HEK293 (cell line): ENCODE measurements around the gene C1orf115.

Experiments
- CTCF ChIA-PET: fragments of 350-600 bp; formaldehyde crosslinking; extraction: SDS; loops from one replicate; lab custom pipeline; 2021; ENCODE audit warnings: antibody characterized with exemption; lab: Yijun Ruan, JAX
- POLR2A ChIA-PET: fragments of 300-600 bp; formaldehyde crosslinking; extraction: SDS; loops from one replicate; lab custom pipeline; 2020; ENCODE audit warnings: antibody characterized with exemption, inconsistent platforms; lab: Yijun Ruan, JAX
- H3K27ac ChIP-seq: fragments of 200-500 bp; sonication (Bioruptor generic); 2 replicates; pipeline ENCODE4 v1.5.1; 2014; ENCODE audit warnings: low read depth, low read length, control low read depth, inconsistent platforms; ENCODE audit errors: extremely low read depth
- H3K36me3 ChIP-seq, 2 experiments: fragments of 200-500 bp in 1 of 2; sonication (Bioruptor generic) in 1 of 2; 1 replicate in 1 of 2; 2 replicates in 1 of 2; pipeline ENCODE4 v1.5.1; 2014 to 2017; ENCODE audit warnings: inconsistent platforms in 2 of 2, low read length in 2 of 2; ENCODE audit not compliant: control insufficient read depth in 2 of 2, insufficient read depth in 1 of 2
- H3K4me1 ChIP-seq: fragments of 200-500 bp; sonication (Bioruptor generic); 2 replicates; pipeline ENCODE4 v1.5.1; 2014; ENCODE audit warnings: mild to moderate bottlenecking, low read length, inconsistent platforms; ENCODE audit not compliant: control insufficient read depth, insufficient read depth
- H3K4me3 ChIP-seq: 2 replicates; pipeline ENCODE4 v1.5.1; 2011; ENCODE audit warnings: low read depth, mild to moderate bottlenecking, control low read depth, low read length, moderate library complexity
- H3K9me3 ChIP-seq: fragments of 200-500 bp; sonication (Bioruptor generic); 2 replicates; pipeline ENCODE4 v1.5.1; 2014; ENCODE audit warnings: low read depth, low read length, inconsistent platforms; ENCODE audit not compliant: control insufficient read depth, insufficient read depth
- PATZ1 ChIP-seq: fragments of 450-650 bp; formaldehyde crosslinking; IDR thresholded peaks from 2 replicates; pipeline ENCODE4 v1.5.1; 2016; ENCODE audit warnings: missing biosample characterization, missing genetic modification characterization
- TCF7L2 ChIP-seq: IDR thresholded peaks from 2 replicates; pipeline ENCODE4 v1.6.1; 2011; ENCODE audit warnings: low read depth, mild to moderate bottlenecking, inconsistent platforms, low read length, moderate library complexity, borderline replicate concordance
- ZBTB1 ChIP-seq: fragments of 450-650 bp; formaldehyde crosslinking; IDR thresholded peaks from 2 replicates; pipeline ENCODE4 v1.5.1; 2016; ENCODE audit warnings: missing biosample characterization, missing genetic modification characterization
- ZBTB48 ChIP-seq: fragments of 450-650 bp; formaldehyde crosslinking; IDR thresholded peaks from 2 replicates; pipeline ENCODE4 v1.5.1; 2016; ENCODE audit warnings: missing biosample characterization, missing genetic modification characterization
- ZNF114 ChIP-seq: fragments of 450-650 bp; formaldehyde crosslinking; IDR thresholded peaks from 2 replicates; pipeline ENCODE4 v1.5.0; 2017; ENCODE audit warnings: missing biosample characterization, missing genetic modification characterization
- ZNF132 ChIP-seq: fragments of 450-650 bp; formaldehyde crosslinking; IDR thresholded peaks from 2 replicates; pipeline ENCODE4 v1.5.1; 2017; ENCODE audit warnings: missing biosample characterization, missing genetic modification characterization, borderline replicate concordance
- ZNF248 ChIP-seq: fragments of 450-650 bp; formaldehyde crosslinking; IDR thresholded peaks from 2 replicates; pipeline ENCODE4 v1.5.1; 2017; ENCODE audit warnings: missing biosample characterization, missing genetic modification characterization
- ZNF354C ChIP-seq: fragments of 450-650 bp; formaldehyde crosslinking; IDR thresholded peaks from 2 replicates; pipeline ENCODE4 v1.5.1; 2016; ENCODE audit warnings: missing biosample characterization, missing genetic modification characterization, low read depth, borderline replicate concordance
- ZNF518A ChIP-seq: fragments of 450-650 bp; formaldehyde crosslinking; conservative IDR thresholded peaks from 2 replicates; pipeline ENCODE4 v1.5.1; 2016; ENCODE audit warnings: low read depth, missing biosample characterization, missing genetic modification characterization
- ZNF629 ChIP-seq: fragments of 450-650 bp; formaldehyde crosslinking; IDR thresholded peaks from 2 replicates; pipeline ENCODE4 v1.5.1; 2017; ENCODE audit warnings: missing biosample characterization, missing genetic modification characterization
- ZNF792 ChIP-seq: fragments of 450-650 bp; formaldehyde crosslinking; IDR thresholded peaks from 2 replicates; pipeline ENCODE4 v1.5.1; 2016; ENCODE audit warnings: missing biosample characterization, missing genetic modification characterization
- ZNF837 ChIP-seq: fragments of 450-650 bp; formaldehyde crosslinking; IDR thresholded peaks from 2 replicates; pipeline ENCODE4 v1.5.1; 2016; ENCODE audit warnings: missing biosample characterization, missing genetic modification characterization
- ZSCAN30 ChIP-seq: fragments of 450-650 bp; IDR thresholded peaks from 2 replicates; pipeline ENCODE4 v1.5.1; 2018; ENCODE audit warnings: missing biosample characterization, mild to moderate bottlenecking, missing genetic modification characterization, moderate library complexity
- TF ChIP-seq, protein P1 (sequence below): fragments of 450-650 bp; formaldehyde crosslinking; IDR thresholded peaks from 2 replicates; pipeline ENCODE4 v1.5.1; 2016; ENCODE audit warnings: missing biosample characterization, missing genetic modification characterization, low read depth
- TF ChIP-seq, protein P2 (sequence below): sonication (generic); formaldehyde crosslinking; IDR thresholded peaks from 2 replicates; pipeline ENCODE4 v1.8.1; 2022; ENCODE audit warnings: mild to moderate bottlenecking, moderate library complexity, missing genetic modification reagents
- TF ChIP-seq, protein P3 (sequence below): fragments of 450-650 bp; formaldehyde crosslinking; IDR thresholded peaks from 2 replicates; pipeline ENCODE4 v1.5.1; 2017; ENCODE audit warnings: missing biosample characterization, missing genetic modification characterization
- TF ChIP-seq, protein P4 (sequence below): fragments of 450-650 bp; formaldehyde crosslinking; IDR thresholded peaks from 2 replicates; pipeline ENCODE4 v1.5.1; 2016; ENCODE audit warnings: missing biosample characterization, missing genetic modification characterization, borderline replicate concordance

Gene C1orf115

GRCh38 chr1:220655961-220656740, 34.0 kb upstream of the C1orf115 start (continued):
- no peak for TF ChIP-seq ZNF629 (tag by site-specific recombination)
- TF ChIP-seq, protein P1, sequence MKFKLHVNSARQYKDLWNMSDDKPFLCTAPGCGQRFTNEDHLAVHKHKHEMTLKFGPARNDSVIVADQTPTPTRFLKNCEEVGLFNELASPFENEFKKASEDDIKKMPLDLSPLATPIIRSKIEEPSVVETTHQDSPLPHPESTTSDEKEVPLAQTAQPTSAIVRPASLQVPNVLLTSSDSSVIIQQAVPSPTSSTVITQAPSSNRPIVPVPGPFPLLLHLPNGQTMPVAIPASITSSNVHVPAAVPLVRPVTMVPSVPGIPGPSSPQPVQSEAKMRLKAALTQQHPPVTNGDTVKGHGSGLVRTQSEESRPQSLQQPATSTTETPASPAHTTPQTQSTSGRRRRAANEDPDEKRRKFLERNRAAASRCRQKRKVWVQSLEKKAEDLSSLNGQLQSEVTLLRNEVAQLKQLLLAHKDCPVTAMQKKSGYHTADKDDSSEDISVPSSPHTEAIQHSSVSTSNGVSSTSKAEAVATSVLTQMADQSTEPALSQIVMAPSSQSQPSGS (tag by site-specific recombination), result no peak
- TF ChIP-seq ZBTB48, result no peak
- TF ChIP-seq, protein P2, sequence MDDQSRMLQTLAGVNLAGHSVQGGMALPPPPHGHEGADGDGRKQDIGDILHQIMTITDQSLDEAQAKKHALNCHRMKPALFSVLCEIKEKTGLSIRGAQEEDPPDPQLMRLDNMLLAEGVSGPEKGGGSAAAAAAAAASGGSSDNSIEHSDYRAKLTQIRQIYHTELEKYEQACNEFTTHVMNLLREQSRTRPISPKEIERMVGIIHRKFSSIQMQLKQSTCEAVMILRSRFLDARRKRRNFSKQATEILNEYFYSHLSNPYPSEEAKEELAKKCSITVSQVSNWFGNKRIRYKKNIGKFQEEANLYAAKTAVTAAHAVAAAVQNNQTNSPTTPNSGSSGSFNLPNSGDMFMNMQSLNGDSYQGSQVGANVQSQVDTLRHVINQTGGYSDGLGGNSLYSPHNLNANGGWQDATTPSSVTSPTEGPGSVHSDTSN (CRISPR knock-in tag), result no peak

GRCh38 chr1:220666349-220666748, 23.8 kb upstream of the C1orf115 start:
- Histone ChIP-seq H3K4me3 (no peak overlapping the region), H3K27ac (no peak overlapping the region), H3K36me3 (peaks cover 0 to 7% of the 10 kb centered on the region in 2 experiments; a peak in 2 of 3 replicates), H3K9me3 (no peaks in the 10 kb centered on the region), H3K4me1 (no peaks in the 10 kb centered on the region)
- CTCF ChIA-PET, result no interaction called here
- POLR2A ChIA-PET, result no interaction called here
- no peak for TF ChIP-seq ZNF792 (tag by site-specific recombination)
- TF ChIP-seq ZNF132, result no peak
- TF ChIP-seq PATZ1 (tag by site-specific recombination), result no peak
- TF ChIP-seq ZBTB48, result no peak
- TF ChIP-seq ZBTB1, result no peak
- no peak for TF ChIP-seq TCF7L2
- no peak for TF ChIP-seq ZNF837
- no peak for TF ChIP-seq ZNF354C (tag by site-specific recombination)
- TF ChIP-seq ZNF248, result no peak
- TF ChIP-seq, protein P3, sequence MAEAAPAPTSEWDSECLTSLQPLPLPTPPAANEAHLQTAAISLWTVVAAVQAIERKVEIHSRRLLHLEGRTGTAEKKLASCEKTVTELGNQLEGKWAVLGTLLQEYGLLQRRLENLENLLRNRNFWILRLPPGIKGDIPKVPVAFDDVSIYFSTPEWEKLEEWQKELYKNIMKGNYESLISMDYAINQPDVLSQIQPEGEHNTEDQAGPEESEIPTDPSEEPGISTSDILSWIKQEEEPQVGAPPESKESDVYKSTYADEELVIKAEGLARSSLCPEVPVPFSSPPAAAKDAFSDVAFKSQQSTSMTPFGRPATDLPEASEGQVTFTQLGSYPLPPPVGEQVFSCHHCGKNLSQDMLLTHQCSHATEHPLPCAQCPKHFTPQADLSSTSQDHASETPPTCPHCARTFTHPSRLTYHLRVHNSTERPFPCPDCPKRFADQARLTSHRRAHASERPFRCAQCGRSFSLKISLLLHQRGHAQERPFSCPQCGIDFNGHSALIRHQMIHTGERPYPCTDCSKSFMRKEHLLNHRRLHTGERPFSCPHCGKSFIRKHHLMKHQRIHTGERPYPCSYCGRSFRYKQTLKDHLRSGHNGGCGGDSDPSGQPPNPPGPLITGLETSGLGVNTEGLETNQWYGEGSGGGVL (tag by site-specific recombination), result no peak

DNA sequence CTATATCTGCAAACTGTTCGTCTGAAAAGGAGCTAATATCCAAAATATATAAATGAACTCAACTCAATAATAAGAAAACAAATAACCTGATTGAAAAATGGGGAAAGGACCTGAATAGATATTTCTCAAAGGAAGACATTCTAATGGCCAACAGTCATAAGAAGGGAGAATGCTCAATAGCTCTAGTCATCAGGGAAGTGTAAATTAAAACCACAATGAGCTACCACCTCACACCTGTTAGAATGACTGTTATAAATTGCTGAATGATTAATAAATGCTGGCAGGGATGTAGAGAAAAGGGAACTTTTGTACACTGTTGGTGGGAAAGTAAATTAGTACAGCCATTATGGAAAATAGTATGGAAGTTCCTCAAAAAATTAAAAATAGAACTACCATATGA, 21.2 kb upstream of the C1orf115 start:
- Histone ChIP-seq H3K9me3 (no peaks in the 10 kb centered on the region), H3K4me3 (no peak overlapping the region), H3K27ac (no peak overlapping the region), H3K4me1 (no peaks in the 10 kb centered on the region), H3K36me3 (no peaks in the 10 kb centered on the region)
- POLR2A ChIA-PET, result no interaction called here
- CTCF ChIA-PET, result interaction anchor here (1.6 kb wide), 1 partner anchor 11 kb away, joined by 6 read pairs; no protein-coding TSS in a partner anchor
- TF ChIP-seq ZNF518A (tag by site-specific recombination) (no peak), ZNF114 (no peak), ZSCAN30 (tag by site-specific recombination) (no peak), TCF7L2 (no peak)
- TF ChIP-seq, protein P4, sequence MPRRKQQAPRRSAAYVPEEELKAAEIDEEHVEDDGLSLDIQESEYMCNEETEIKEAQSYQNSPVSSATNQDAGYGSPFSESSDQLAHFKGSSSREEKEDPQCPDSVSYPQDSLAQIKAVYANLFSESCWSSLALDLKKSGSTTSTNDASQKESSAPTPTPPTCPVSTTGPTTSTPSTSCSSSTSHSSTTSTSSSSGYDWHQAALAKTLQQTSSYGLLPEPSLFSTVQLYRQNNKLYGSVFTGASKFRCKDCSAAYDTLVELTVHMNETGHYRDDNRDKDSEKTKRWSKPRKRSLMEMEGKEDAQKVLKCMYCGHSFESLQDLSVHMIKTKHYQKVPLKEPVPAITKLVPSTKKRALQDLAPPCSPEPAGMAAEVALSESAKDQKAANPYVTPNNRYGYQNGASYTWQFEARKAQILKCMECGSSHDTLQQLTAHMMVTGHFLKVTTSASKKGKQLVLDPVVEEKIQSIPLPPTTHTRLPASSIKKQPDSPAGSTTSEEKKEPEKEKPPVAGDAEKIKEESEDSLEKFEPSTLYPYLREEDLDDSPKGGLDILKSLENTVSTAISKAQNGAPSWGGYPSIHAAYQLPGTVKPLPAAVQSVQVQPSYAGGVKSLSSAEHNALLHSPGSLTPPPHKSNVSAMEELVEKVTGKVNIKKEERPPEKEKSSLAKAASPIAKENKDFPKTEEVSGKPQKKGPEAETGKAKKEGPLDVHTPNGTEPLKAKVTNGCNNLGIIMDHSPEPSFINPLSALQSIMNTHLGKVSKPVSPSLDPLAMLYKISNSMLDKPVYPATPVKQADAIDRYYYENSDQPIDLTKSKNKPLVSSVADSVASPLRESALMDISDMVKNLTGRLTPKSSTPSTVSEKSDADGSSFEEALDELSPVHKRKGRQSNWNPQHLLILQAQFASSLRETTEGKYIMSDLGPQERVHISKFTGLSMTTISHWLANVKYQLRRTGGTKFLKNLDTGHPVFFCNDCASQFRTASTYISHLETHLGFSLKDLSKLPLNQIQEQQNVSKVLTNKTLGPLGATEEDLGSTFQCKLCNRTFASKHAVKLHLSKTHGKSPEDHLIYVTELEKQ, result no peak
